NCI-H1105 treated with DMSO at 0.1 percent for 48 hours (cell line): ENCODE results near the gene AADACL3.

ENCODE experiments used
- DNase-seq: peaks from one replicate; lab custom pipeline; 2025; lab: John Stamatoyannopoulos, UW

The AADACL3 gene

DNA sequence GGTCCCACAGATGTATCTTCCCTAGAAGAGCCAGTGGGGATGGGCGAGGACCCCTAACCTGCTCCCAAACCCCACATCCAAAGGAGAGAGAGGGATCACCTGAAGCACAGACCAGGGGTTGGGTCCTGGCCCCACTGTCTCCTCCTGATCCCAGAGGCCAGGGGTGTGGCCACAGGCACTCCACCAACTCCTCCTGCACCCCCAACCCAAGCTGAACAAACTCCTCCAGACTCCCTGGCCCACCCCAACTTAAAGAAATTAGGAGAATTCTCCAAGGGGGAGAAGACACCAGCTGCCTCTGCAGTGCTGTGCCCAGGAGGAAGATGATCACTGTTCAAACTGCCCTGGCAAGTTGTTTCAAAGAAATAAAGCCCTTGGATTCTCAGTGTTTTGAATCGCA is 53.1 kb downstream of the AADACL3 start:
- no peak for DNase-seq

DNA sequence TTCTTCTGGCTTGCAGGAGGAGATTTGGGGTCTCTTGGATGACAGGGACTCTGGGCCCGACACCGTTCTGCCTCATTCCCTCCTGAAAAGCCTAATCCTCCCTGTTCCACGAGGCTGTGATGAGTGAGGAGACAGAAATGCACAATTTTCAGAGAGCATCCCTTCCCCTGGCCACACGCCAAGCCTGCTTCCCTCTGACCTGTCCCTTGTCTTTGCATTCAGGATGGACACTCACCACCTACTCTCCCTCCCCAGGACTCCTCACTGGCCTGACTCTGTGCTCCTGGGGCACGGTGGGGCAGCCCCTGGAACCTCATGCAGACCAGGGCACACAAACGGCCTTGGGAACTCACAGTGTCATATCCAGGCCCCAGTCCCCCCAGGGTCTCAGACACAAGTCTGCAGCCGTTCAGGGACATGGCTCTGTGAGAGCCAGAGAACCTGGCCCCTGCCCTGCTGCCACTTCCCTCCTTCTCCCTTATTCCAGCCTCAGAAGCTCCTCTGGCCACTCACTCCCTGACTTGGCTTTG is 54.1 kb downstream of the AADACL3 start:
- no peak for DNase-seq

DNA sequence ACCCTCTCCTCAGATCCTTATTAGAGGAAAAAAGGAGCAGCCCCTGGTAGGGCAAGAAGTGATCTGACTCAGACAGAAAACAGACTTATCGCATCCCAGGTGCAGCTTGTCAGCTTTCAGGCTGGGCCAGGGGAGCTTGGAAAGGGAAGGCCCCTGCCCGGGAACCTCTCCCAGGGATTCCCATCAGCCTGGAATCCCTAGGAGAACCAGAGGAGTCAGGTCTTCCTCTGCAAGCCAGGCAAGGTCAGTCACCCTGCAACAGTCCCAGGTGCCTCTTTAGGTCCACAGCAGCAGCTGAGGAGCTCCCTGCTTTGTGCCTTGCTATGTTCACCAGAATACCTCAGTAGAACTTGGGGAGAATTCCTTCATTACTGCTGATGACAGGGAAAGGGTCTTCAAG is 54.7 kb downstream of the AADACL3 start:
- no peak for DNase-seq

DNA sequence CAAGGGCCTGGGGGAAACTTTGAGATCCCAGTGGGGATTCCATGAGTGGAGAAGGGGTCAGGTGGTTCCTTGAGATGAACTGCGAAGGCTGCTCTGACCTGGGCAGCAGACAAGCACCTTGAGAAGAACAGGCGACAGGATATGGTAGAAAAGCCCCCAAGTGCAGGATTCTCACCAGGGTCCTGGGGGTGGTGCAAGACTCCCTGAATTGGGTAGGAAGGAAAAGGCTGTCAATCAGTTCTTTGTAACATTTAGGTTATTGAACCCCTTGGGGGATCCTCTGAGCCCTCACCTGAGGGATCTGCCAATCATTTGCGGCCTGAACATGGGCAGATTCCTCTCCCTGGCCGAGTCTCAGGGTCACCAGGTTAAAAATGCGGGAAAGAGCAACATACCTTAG is 55.3 kb downstream of the AADACL3 start:
- DNase-seq: no peak

DNA sequence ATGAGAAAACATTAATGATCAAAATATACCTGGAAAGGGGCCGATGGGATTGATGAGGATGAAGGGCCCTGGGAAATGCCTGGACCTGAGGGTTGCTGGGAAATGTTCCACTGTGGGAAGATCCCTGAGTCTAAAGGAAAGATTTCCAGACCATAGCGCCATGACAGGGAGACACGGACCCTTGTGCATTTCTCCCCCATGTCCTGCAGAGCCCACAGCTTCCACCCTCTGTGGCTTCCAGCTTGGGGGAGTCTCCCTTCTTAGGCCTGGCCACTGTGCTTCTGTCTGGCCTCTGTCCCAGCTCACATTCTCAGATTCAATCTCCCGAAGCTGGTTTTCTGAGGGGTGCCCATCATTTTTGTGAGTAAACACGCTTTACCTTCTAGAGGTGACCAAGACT is 56.6 kb downstream of the AADACL3 start:
- no peak for DNase-seq

DNA sequence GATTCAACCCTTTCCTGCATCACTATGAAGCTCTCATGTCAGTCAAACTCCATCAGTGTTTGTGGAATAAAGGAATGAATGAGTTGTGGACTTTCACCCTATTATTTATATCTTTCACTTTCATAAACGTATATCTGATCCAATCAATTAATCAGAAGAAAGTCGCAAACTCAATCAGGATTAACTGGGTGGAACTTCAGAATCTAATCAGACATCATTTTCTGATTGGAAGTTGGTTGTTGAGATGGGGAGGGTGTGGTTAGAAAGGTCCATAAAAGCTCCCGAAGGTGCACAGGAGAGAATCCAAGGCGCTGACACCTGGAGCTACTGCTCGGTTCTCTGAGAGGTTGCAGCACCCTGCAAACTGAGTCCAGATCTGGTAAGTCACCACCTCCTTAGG is 57.5 kb downstream of the AADACL3 start, which contains the start of gene PRAMEF12:
PRAMEF12 (plus strand) TSS at position 301 of the 400 bp plus-strand sequence. CDS start 1,130 bp downstream, outside the sequence.
- no peak for DNase-seq

DNA sequence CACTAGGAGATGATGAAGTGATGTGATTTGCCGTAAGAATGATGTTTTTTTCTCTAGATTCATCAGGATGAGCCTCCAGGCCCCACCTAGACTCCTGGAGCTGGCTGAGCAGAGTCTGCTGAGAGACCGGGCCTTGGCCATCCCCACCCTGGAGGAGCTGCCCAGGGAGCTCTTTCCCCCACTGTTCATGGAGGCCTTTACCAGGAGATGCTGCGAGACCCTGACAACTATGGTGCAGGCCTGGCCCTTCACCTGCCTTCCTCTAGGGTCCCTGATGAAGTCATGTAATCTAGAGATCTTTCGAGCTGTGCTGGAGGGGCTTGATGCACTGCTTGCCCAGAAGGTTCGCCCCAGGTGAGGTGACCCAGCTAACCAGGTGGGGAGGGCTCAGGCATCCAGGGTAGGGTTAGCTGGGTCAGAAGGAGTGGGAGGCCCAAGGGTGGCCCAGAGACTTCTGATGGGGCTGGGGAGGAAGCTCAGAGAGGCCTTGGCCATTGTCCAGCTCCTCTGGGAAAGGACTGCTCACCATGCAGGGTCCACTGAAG is 59.0 kb downstream of the AADACL3 start:
- DNase-seq: no peak

DNA sequence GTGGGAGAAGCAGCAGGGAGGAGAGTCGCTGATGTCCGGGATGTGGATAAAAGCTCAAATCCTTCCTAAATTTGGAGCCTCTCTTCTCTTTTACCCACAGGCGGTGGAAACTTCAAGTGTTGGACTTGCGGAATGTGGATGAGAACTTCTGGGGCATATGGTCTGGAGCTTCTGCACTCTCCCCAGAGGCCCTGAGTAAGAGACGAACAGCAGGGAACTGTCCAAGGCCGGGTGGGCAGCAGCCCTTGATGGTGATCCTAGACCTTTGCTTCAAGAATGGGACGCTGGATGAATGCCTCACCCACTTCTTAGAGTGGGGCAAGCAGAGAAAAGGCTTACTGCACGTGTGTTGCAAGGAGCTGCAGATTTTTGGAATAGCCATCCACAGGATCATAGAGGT is 59.5 kb downstream of the AADACL3 start:
- DNase-seq: no peak

DNA sequence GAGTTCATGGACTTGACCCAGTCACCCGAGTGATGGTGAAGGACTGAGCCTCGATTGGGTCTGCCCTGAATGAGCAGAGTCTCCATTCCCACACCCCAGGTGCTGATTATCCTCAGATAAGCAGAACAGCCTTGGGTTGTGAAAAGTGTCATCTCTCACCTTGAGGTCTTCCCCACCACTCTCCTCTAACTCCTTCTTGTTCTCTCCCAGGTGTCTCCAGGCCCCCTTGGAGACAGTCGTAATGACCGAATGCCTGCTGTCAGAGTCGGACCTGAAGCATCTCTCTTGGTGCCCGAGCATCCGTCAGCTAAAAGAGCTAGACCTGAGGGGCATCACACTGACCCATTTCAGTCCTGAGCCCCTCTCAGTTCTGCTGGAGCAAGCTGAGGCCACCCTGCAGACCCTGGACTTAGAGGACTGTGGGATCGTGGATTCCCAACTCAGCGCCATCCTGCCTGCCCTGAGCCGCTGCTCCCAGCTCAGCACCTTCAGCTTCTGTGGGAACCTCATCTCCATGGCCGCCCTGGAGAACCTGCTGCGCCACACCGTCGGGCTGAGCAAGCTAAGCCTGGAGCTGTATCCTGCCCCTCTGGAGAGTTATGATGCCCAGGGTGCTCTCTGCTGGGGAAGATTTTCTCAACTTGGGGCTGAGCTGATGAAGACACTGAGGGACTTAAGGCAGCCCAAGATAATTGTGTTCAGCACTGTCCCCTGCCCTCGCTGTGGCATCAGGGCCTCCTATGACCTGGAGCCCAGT is 61.1 kb downstream of the AADACL3 start:
- DNase-seq: no peak
